Measurements from ENCODE around the gene UBAC2.
"Not testable (repeated sequence)": the region's sequence is repeated elsewhere in the genome, so short reads cannot be mapped to it uniquely, and the experiment has no call there.

Gene UBAC2

GRCh38 chr13:99383511-99383921, 182.9 kb downstream of the UBAC2 start:
- DNase-seq: no peak

DNA sequence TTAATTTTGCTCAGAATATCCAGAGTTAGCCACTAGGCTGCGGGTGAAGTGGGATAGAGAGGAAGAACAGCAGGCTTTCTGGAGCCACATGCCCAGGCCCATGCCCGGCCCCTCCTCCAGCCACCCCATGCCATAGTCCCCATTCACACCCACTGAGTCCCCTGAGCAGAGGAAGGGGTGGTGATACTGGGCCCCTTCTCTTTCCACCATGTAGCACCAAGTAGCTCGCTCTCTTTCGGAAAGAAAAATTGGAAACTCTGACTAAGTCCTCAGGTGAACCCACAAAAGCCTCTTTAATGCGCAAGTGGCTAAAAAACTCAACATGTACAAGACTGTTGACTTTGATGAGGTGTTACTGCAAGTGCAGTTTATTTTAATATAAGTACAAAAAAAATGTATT, 183.3 kb downstream of the UBAC2 start:
- DNase-seq: no peak

DNA sequence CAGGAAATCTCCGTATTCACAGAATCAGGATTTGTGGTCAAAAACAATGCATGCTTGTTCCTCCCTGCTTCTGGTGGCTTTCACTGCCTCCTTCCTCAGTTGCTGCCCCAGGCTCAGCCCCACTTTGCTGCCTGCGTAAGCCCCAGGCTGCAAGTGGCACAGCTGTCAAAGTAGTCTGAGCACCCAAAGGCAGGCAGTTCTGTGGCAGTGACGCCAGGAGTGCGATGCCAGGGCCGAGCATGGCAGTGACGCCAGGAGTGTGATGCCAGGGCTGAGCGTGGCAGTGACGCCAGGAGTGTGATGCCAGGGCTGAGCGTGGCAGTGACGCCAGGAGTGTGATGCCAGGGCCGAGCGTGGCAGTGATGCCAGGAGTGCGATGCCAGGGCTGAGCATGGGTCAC, 183.8 kb downstream of the UBAC2 start:
- no peak for DNase-seq

- DNase-seq: no peak
Measured at GRCh38 chr13:99385161-99385560, 184.5 kb downstream of the UBAC2 start.

DNA sequence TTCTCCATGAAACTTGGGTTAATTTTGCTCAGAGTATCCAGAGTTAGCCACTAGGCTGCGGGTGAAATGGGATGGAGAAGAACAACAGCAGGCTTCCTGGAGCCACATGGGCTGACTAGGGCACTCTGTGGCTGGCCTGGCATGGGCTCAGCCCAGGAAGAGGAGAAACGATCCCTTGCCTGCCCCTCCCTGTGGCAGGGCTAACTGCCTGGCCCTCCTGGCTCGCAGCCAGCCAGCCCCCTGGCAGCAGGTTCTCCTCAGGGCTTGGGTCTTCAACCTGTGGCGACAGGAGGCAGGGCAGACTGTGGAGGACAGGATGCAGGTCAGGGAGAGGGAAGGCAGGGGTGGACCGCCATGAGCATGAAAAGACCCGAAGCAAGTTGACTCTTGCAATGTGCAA, 185.3 kb downstream of the UBAC2 start:
- DNase-seq: no peak

GRCh38 chr13:99386495-99386894, 185.8 kb downstream of the UBAC2 start:
- DNase-seq: no peak

GRCh38 chr13:99386911-99387788, 186.5 kb downstream of the UBAC2 start:
- no peak for DNase-seq

DNA sequence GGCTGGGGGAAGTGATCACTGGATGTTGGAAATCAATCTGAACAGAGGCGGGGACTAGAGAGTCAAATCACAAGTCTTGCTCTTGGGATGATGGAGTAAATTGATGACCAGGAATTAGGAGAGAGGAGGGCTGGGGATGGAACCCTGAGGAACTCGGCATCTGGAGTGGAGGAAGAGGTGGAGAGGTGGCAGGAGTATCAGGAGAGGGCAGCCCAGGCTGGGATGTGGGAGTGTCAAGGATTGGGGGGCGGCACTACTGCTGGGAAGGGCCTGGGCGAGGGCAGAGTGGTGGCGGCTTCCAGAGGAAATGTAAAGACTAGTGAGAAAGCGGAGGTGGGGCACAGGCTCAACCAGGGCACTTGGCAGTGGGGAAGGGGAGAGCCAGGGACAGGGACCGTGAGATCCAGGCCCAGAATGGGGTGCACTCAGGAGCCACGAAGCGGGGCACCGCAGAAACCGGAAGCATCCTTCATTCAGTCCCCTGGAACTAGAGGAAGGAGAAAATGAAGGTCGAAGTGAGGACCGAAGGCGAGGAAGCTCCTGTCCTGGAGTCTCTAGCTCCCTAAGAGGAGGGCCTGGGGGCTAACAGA, 187.8 kb downstream of the UBAC2 start:
- no peak for DNase-seq

GRCh38 chr13:99389094-99389493, 188.4 kb downstream of the UBAC2 start:
- not testable (repeated sequence) for DNase-seq

- no peak for DNase-seq
Measured at GRCh38 chr13:99389520-99390304, 189.1 kb downstream of the UBAC2 start.

GRCh38 chr13:99390601-99391000, 189.9 kb downstream of the UBAC2 start:
- no peak for DNase-seq

DNA sequence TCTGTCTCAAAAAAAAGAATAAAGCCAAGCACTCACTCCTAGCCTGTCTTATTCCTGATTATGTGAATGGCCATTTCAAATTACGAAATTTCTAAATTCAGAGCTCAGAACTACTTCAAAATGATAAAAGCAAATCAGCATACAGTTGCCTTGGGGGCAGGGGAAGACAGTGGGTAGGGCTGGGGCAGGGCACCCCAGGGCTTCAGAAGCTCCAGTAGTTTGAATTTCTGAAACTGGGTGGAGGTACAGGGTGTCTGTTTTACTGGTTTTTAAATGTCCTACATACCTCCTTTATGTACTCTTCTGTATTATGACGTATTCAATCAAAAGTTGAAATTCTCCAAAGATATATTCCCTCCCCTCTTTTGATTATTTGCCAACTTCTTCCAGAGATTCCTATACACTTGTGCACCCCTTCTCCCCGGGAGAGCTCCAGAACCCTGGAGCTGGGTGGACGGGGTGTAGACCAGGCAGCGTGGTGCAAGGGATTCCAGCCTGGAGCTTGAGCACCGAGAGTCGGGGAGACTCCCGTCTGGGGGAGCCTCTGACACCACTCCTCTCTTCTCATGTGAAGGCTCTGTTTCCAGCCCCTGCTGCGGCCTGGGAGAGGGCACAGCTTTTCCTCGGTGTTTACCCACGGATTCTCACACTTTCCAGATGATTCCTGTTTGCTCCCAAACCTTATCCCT, 191.3 kb downstream of the UBAC2 start:
- no peak for DNase-seq

DNA sequence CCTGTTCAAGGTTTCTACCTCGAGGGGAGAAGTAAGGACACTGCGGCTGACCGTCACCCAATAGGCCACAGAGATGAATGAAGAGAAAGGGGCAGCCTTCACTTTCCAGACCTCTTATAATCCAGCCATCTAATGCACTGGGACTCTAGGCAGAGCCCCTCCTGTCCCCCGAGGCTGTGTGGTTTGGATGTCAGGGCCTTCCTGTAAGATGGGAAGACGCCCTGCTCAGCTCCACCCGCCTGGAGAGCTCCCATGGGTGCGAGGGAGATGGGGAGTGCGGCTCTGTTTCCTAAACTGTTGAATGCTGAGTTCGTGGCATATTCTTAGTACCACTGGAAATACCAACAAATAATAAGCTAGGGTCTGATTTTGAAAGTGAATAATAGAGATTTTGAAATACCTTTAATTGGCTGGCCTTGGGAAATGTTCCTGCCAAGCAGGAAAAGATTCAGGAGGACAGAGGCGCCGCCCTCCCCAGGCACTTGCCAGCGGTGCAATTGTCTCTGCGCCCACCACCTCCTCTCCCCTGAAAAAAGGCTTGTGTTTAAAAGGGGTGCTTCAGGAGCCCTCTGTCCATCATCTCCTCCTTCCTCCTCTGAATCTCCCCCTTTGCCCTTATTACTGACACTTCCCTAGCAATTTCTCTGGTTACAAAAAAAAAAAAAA, 191.9 kb downstream of the UBAC2 start:
- no peak for DNase-seq

DNA sequence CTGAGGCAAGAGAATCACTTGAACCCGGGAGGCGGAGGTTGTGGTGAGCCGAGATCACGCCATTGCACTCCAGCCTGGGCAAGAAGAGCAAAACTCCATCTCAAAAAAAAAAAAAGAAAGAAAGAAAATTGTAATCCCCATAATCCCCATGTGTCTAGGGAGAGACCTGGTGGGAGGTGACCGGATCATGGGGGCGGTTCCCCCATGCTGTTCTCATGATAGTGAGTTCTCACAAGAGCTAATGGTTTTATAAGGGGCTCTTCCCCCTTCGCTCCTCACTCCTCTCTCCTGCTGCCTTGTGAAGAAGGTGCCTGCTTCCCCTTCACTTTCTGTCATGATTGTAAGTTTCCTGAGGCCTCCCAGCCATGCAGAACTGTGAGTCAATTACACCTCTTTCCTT, 192.7 kb downstream of the UBAC2 start:
- DNase-seq: not testable (repeated sequence)

DNA sequence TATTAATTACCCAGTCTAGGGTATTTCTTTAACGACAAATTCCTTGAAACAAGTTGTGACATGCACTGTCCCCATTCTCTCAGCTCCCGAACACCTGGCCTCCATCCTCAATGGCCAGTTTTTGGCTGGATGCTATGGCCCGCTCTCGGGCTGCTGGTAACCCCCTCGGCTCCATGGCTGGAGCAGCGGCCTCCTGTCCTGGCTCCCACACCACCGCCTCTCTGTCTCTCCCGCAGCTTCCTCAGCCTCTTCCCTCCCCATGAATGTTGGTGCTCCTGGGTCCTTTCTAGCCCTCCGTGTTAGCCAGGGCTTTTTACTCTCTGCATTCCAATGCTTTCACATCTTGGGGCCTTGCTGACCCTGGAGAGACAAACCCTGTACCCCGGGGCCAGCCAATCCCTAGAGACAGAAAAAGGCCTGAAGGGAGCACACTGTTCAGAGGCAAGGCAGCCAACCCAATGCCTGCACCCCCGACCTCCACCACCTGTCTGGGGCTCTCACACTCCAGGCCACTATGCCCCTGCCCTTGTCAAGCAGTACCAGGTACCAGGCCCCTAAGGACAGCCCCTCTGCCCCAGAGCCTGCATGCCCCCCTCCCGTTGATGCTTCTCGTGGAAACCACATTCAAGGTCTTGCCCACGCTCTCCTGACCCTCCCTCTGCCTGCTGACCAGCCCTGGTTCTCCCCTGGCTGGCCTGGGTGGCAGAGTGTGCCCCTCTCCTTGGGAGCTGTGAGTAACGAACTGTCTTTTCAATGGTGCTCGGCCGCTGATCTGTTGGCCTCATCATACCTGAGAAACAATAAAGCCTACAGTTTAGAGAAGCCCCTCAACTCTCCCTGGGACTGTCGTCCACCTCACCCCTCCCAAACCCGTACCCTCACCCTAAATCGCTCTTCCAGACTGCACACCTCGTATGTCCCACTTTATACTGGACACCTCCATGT, 193.4 kb downstream of the UBAC2 start:
- no peak for DNase-seq

DNA sequence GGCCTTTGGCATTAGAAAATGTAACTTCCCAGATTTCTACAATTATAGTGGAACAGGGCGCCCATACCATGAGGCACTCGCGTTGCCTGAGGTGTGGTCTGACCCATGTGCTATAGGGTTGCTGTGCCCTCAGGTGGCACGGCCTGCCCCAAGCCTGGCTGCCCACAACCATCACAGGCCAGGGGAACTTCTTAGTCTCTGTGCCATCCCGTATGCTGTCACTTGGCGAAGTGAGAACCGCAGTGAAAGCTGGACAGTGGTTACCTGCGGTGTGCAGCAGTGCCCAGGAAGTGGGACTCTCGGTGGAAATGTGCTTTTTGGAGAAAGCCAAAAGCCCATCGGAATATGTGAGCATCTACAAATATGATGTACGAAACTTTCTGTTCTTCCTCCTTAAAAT, 194.8 kb downstream of the UBAC2 start:
- DNase-seq: no peak

DNA sequence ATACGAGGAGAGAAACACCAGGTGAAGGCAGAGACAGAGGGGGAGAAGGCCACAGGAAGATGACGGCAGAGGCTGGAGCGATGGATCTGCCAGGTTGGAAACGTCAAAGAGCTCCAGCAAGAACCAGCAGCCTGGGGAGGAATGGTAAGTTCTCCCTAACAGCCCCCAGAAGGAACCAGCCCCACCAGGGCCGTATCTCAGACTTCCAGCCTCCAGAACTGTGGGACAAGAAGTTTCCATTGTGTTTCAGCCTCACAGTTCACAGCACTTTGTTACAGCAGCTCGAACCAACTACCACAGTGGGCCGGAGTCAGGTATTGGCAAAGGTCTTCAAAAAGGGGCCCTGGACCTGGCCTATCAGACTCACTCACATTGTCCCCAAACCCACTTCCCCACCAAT, 195.8 kb downstream of the UBAC2 start:
- no peak for DNase-seq

- DNase-seq: no peak
Measured at GRCh38 chr13:99398071-99398470, 197.4 kb downstream of the UBAC2 start.

DNA sequence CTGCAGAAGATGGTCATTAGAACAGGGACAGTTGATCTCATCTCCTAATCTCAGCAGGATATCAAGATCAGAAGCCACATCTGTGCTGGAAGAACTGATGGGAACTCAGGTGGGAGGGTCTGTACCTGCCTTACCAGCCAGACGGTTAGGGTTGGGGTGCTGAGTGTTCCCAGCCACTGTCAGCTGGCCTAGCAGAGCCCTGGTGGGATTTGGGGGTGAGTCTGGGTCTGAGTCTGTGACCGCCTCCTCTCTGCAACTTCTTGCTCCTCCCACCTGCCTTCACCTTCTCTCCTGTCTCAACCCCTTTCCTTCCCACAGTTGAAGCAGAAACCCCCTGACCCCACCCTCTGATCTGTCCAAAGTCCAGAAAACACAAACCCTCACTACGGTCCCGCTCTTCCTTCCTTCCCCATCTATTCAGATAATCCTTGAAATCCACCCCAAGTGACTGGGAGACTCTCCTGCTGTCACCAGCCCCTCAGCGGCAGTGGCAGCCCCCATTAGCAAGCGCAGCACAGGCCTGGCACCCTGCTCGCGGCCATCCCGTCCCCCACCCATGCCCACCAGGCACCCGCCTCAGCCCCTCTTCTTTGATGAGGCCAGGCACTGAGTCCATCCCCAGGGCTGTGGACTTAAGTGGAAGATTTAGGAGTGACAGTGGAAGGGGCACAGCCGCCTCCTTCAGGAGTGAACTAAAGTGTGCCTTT, 198.4 kb downstream of the UBAC2 start:
- DNase-seq: no peak

GRCh38 chr13:99399623-99399974, 198.9 kb downstream of the UBAC2 start:
- no peak for DNase-seq

DNA sequence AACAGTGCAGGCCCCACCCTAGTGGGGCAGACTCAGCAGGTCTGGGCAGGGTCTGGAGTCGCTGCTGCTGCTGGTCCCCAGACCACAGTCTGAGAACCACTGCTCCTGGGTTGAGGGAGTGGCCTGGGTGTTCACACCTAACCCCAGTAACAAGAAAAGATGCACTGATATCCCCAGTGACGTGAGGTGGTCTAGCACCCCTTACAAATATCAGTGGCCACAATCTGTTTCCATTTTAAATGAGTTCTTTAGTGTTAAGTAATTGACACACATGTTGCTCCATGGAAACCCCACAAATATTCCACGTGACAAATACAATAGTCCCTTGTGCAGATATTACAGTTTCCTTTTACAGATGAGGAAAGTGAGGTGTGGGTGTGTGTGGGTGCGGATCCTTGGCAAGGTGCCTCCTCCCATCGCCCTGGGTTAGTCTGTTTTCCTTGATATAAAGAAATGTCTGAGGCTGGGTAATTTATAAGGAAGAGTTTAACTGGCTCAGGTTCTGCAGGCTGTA, 202.9 kb downstream of the UBAC2 start:
- no peak for DNase-seq

Data from eye (tissue), 1 donor.